ENCODE results near the gene TANGO2. TPM values are rescaled to one million over a fixed set of nuclear protein-coding genes. Genes with fewer than 3 reads are reported as not detected.

Gene TANGO2
- total and polyA plus RNA-seq, 9 of the 15 experiments (the other 6 are each of a cell fraction or from before 2014, with no cell fraction given): 15.5 to 94.9 (median 70.1) TPM

- Histone ChIP-seq H3K4me3 (no peak overlapping the region), H3K4me2 (ENCODE audit: insufficient read depth, low read length) (no peak overlapping the region), H2AFZ (ENCODE audit: low read depth, low read length) (no peak overlapping the region), H4K20me1 (replicated peaks; ENCODE audit: control insufficient read depth, insufficient read depth, low read length) (peaks cover 63% of the 10 kb centered on the region), H3K79me2 (ENCODE audit: control insufficient read depth, insufficient read depth, low read length) (peaks cover 40% of the 10 kb centered on the region), H3K27ac (ENCODE audit: extremely low read depth, low read depth, low read length) (no peak overlapping the region; the same call in 2 of the 3 replicates), H3K27me3 (ENCODE audit: control insufficient read depth in 2 of 2, insufficient read depth in 2 of 2, low read length in 2 of 2) (no peaks in the 10 kb centered on the region), H3K4me1 (replicated peaks in 1 of 2; ENCODE audit: control insufficient read depth in 2 of 2, insufficient read depth in 2 of 2, low read length in 2 of 2) (peaks cover 0 to 35% of the 10 kb centered on the region in 2 experiments; a peak in 2 of 5 replicates), H3K9me3 (replicated peaks; ENCODE audit: control insufficient read depth, insufficient read depth, low read depth, low read length) (no peaks in the 10 kb centered on the region), H3K9me1 (ENCODE audit: control insufficient read depth, insufficient read depth, low read length) (peaks cover 9% of the 10 kb centered on the region), H3K9ac (ENCODE audit: insufficient read depth in 1 of 2, low read depth in 2 of 2, low read length in 2 of 2) (peak overlapping the region in 1 of 2 experiments; percentile 83; a peak in 2 of 4 replicates), H3K36me3 (ENCODE audit: control insufficient read depth, insufficient read depth, low read length) (peaks cover 96% of the 10 kb centered on the region)
- intact Hi-C loops (cut with micrococcal nuclease): no loop called here
- ChIA-PET POLR2A (interaction anchor here (0.8 to 20.7 kb wide), 7 partner anchors 8 to 72 kb away, joined by 3 to 513 read pairs (median 4); partner anchors contain the start of genes RANBP1 and TRMT2A), CTCF (ENCODE audit: low intra/inter-chr PET ratio) (no interaction called here)
- ATAC-seq (no peak), DNase-seq (ENCODE audit: extremely low read depth in 1 of 4, low spot score in 3 of 4) (no peak), FAIRE-seq (no peak)
- in situ Hi-C loops (cut with MboI): no loop called here
- 95% methylated on average over 7 of the region's 7 CpGs for WGBS (ENCODE audit: insufficient coverage, low coverage, missing lambda C conversion rate)
- no TSS peak for BruUV-seq (replicated peaks)
- no peak for TF ChIP-seq CEBPZ (IDR thresholded peaks at IDR 0.05; ENCODE audit: borderline replicate concordance, low read depth, low read length)
- TF ChIP-seq ZNF707 (CRISPR knock-in tag; conservative IDR thresholded peaks at IDR 0.05): no peak
- 0 out of 2 replicates have a peak, but pooled peaks have one; percentile 35 for TF ChIP-seq JUNB (CRISPR knock-in tag; conservative IDR thresholded peaks at IDR 0.05)
- TF ChIP-seq CREB5 (CRISPR knock-in tag; IDR thresholded peaks at IDR 0.05): no peak
- TF ChIP-seq SMAD4 (CRISPR knock-in tag; conservative IDR thresholded peaks at IDR 0.05): no peak
- TF ChIP-seq DNMT1 (IDR thresholded peaks at IDR 0.05): no peak
- TF ChIP-seq ZNF561 (CRISPR knock-in tag; conservative IDR thresholded peaks at IDR 0.05): 0 out of 2 replicates have a peak, but pooled peaks have one; percentile 36
- no peak for TF ChIP-seq GTF2F1 (IDR thresholded peaks at IDR 0.05; ENCODE audit: low read depth, low read length)
- TF ChIP-seq PML (IDR thresholded peaks at IDR 0.05; ENCODE audit: low read length): no peak
- no peak for TF ChIP-seq ZNF512 (tag; IDR thresholded peaks at IDR 0.05)
- TF ChIP-seq MLLT1 (IDR thresholded peaks at IDR 0.05): no peak
- TF ChIP-seq ZBTB7A (IDR thresholded peaks at IDR 0.05; ENCODE audit: borderline replicate concordance, control insufficient read depth, low read depth, low read length): no peak
Observed at GRCh38 chr22:20105456-20106204, 84.7 kb downstream of the TANGO2 start.

Measured in K562 (cell line).